ENCODE data around the gene MT1HL1. TPM values are rescaled to one million over a fixed set of nuclear protein-coding genes. Genes with fewer than 3 reads are reported as not detected.
"Not testable (repeated sequence)": the region's sequence is repeated elsewhere in the genome, so short reads cannot be mapped to it uniquely, and the experiment has no call there.

Gene MT1HL1
- total and polyA plus RNA-seq, 5 donors from 2014 or later, result not detected

DNA sequence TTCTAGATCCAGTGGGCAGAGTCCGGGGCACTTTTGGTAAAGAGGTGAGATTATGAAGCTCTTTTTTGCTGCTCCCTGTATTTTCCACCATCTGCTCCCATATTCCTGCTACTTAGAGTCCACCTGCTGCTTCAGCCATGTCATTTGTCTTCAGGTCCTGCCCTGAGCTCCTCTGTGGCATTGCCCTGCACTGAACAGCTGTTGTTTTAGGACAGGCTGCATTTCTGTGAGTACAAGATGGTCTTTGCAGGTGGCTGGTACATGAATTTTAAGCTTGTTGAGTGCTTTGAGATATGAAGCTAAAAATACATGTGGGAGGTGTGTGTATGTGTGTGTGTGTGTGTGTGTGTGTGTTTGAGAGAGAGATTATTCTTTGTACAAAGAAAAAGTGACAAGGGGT, 21.9 kb downstream of the MT1HL1 start:
- H3K36me3 ChIP-seq (ENCODE audit: control insufficient read depth, insufficient read depth, low read length), result no peaks in the 10 kb centered on the region
- Mint-ChIP-seq H3K27ac (no peak overlapping the region), H3K4me1 (no peaks in the 10 kb centered on the region), H3K9me3 (peaks cover 0 to 3% (median 1%) of the 10 kb centered on the region in 7 donors), H3K4me3 (no peak overlapping the region), H3K27me3 (no peaks in the 10 kb centered on the region), H3K36me3 (no peaks in the 10 kb centered on the region)
- H3K4me3 ChIP-seq (ENCODE audit: low read depth, low read length), result no peak overlapping the region
- no peaks in the 10 kb centered on the region for H3K9me3 ChIP-seq (ENCODE audit: control insufficient read depth in 2 of 2, low read length in 2 of 2)
- no peak overlapping the region for H3K27ac ChIP-seq (ENCODE audit: insufficient read depth, low read length, poor library complexity, severe bottlenecking)
- DNase-seq (no peak), ATAC-seq (ENCODE audit: low read depth in 2 of 2) (no peak)
- H3K27me3 ChIP-seq (ENCODE audit: control insufficient read depth, insufficient read depth, low read length), result peaks cover 2% of the 10 kb centered on the region
- H3K4me1 ChIP-seq (ENCODE audit: control insufficient read depth, insufficient read depth, low read length, poor library complexity, severe bottlenecking), result no peaks in the 10 kb centered on the region

GRCh38 chr1:236981431-236981830, 22.8 kb downstream of the MT1HL1 start:
- not testable (repeated sequence) for H3K4me3 ChIP-seq (ENCODE audit: low read depth, low read length); DNase-seq; H3K27me3 ChIP-seq (ENCODE audit: control insufficient read depth, insufficient read depth, low read length); H3K4me1 ChIP-seq (ENCODE audit: control insufficient read depth, insufficient read depth, low read length, poor library complexity, severe bottlenecking); H3K27me3 Mint-ChIP-seq; H3K27ac ChIP-seq (ENCODE audit: insufficient read depth, low read length, poor library complexity, severe bottlenecking); H3K9me3 ChIP-seq (ENCODE audit: control insufficient read depth in 2 of 2, low read length in 2 of 2); H3K27ac Mint-ChIP-seq; H3K36me3 ChIP-seq (ENCODE audit: control insufficient read depth, insufficient read depth, low read length); H3K9me3 Mint-ChIP-seq; H3K4me3 Mint-ChIP-seq; H3K4me1 Mint-ChIP-seq; H3K36me3 Mint-ChIP-seq; ATAC-seq (ENCODE audit: low read depth in 2 of 2)

GRCh38 chr1:236980673-236981072, 23.6 kb downstream of the MT1HL1 start:
- H3K27ac Mint-ChIP-seq, result no peak overlapping the region
- Histone ChIP-seq H3K27ac (ENCODE audit: insufficient read depth, low read length, poor library complexity, severe bottlenecking) (no peak overlapping the region), H3K4me3 (ENCODE audit: low read depth, low read length) (no peak overlapping the region), H3K27me3 (ENCODE audit: control insufficient read depth, insufficient read depth, low read length) (no peaks in the 10 kb centered on the region), H3K36me3 (ENCODE audit: control insufficient read depth, insufficient read depth, low read length) (no peaks in the 10 kb centered on the region), H3K9me3 (ENCODE audit: control insufficient read depth in 2 of 2, low read length in 2 of 2) (no peaks in the 10 kb centered on the region), H3K4me1 (ENCODE audit: control insufficient read depth, insufficient read depth, low read length, poor library complexity, severe bottlenecking) (no peaks in the 10 kb centered on the region)
- no peaks in the 10 kb centered on the region for H3K36me3 Mint-ChIP-seq
- no peaks in the 10 kb centered on the region for H3K4me1 Mint-ChIP-seq
- DNase-seq, result no peak
- peaks cover 0 to 5% (median 0%) of the 10 kb centered on the region in 7 donors for H3K9me3 Mint-ChIP-seq
- no peaks in the 10 kb centered on the region for H3K27me3 Mint-ChIP-seq
- H3K4me3 Mint-ChIP-seq, result no peak overlapping the region
- no peak for ATAC-seq (ENCODE audit: low read depth in 2 of 2)

DNA sequence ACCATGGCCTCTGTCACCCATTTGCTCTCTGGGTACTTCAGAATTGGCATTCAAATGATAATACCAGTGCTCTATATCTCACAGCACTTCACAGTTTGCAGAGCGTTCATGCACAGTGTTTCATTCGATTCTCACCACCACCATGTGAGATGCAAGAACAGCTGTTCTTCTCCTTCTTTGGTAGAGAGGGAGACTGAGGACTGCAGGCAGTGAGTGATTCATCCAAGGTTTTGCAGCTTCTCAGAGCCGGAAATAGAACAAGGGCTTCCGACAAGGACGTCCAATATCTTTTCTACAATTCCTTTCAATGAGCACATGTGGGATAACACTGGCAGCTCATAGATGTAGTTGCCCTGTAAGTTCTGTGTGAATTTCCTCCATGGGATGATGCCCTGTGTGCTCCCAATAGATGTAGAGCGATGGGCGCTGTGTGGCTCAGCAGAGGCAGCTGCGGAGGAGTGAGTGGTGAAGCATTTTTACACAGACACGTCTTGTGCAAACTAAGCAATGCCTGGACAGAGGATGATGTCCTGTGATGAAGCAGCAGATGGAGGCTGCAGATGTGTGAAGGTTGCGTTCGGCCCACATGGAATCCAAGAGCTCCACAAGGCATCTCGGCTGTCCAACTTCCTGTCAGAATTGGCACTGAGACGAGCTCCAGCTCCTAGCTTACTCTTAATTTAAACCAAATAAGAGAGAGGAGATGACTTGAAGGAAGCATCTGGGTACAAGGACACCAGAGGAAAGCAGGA, 24.9 kb downstream of the MT1HL1 start:
- H3K9me3 Mint-ChIP-seq, result peaks cover 0 to 5% (median 0%) of the 10 kb centered on the region in 7 donors
- no peaks in the 10 kb centered on the region for H3K36me3 ChIP-seq (ENCODE audit: control insufficient read depth, insufficient read depth, low read length)
- DNase-seq (no peak), ATAC-seq (ENCODE audit: low read depth in 2 of 2) (no peak)
- H3K4me1 ChIP-seq (ENCODE audit: control insufficient read depth, insufficient read depth, low read length, poor library complexity, severe bottlenecking), result no peaks in the 10 kb centered on the region
- peaks cover 3% of the 10 kb centered on the region for H3K27me3 Mint-ChIP-seq
- no peak overlapping the region for H3K27ac Mint-ChIP-seq
- H3K9me3 ChIP-seq (ENCODE audit: control insufficient read depth in 2 of 2, low read length in 2 of 2), result no peaks in the 10 kb centered on the region
- H3K36me3 Mint-ChIP-seq, result no peaks in the 10 kb centered on the region
- H3K4me3 ChIP-seq (ENCODE audit: low read depth, low read length), result no peak overlapping the region
- no peaks in the 10 kb centered on the region for H3K4me1 Mint-ChIP-seq
- no peak overlapping the region for H3K4me3 Mint-ChIP-seq
- H3K27me3 ChIP-seq (ENCODE audit: control insufficient read depth, insufficient read depth, low read length), result no peaks in the 10 kb centered on the region
- no peak overlapping the region for H3K27ac ChIP-seq (ENCODE audit: insufficient read depth, low read length, poor library complexity, severe bottlenecking)

DNA sequence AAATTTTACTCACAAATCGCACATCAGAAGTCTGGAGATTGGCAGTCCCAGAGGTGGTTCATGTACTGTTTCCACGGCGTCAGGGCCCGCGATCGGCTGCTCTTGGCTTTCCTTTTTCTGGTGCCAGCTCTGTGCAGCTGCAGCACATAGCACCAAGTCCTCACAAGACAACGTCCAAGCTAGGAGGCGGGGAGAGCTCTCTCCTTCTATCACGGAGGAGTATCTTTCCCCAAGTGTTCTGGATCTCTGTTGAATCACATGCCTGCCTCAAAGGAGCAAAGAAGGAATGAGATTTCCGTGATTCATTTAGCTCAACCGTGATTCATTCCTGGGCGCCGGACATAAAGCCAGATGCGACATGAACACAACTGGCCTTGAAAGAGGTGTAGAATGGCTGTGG, 25.5 kb downstream of the MT1HL1 start:
- Histone ChIP-seq H3K4me1 (ENCODE audit: control insufficient read depth, insufficient read depth, low read length, poor library complexity, severe bottlenecking) (no peaks in the 10 kb centered on the region), H3K4me3 (ENCODE audit: low read depth, low read length) (no peak overlapping the region), H3K36me3 (ENCODE audit: control insufficient read depth, insufficient read depth, low read length) (no peaks in the 10 kb centered on the region), H3K9me3 (ENCODE audit: control insufficient read depth in 2 of 2, low read length in 2 of 2) (no peaks in the 10 kb centered on the region), H3K27me3 (ENCODE audit: control insufficient read depth, insufficient read depth, low read length) (no peaks in the 10 kb centered on the region), H3K27ac (ENCODE audit: insufficient read depth, low read length, poor library complexity, severe bottlenecking) (no peak overlapping the region)
- no peak overlapping the region for H3K4me3 Mint-ChIP-seq
- H3K27me3 Mint-ChIP-seq, result peaks cover 9% of the 10 kb centered on the region
- DNase-seq (no peak), ATAC-seq (ENCODE audit: low read depth in 2 of 2) (no peak)
- peaks cover 0 to 5% (median 0%) of the 10 kb centered on the region in 7 donors for H3K9me3 Mint-ChIP-seq
- no peaks in the 10 kb centered on the region for H3K36me3 Mint-ChIP-seq
- H3K4me1 Mint-ChIP-seq, result no peaks in the 10 kb centered on the region
- no peak overlapping the region for H3K27ac Mint-ChIP-seq

DNA sequence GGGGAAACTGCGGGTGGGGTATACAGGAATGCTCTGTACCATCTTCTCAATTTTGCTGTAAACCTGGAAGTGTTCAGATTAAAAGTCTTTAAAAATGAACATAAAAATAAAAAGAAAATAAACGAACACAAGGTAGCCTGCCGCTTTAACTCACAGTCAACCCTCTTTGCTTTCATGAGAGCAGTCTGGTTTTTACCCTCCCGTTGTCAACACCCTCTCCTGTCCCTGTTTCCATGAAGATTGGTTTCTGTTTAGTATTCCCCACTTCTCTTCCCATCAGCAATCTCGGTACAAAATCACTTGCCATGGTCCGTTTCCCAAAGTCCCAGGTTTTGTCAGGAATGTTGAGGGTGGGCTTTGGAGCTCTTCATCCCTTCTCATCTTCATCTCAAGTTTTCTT, 28.8 kb downstream of the MT1HL1 start:
- no peaks in the 10 kb centered on the region for H3K36me3 ChIP-seq (ENCODE audit: control insufficient read depth, insufficient read depth, low read length)
- DNase-seq, result no peak
- no peaks in the 10 kb centered on the region for H3K9me3 ChIP-seq (ENCODE audit: control insufficient read depth in 2 of 2, low read length in 2 of 2)
- H3K9me3 Mint-ChIP-seq, result peaks cover 0 to 5% (median 2%) of the 10 kb centered on the region in 7 donors
- H3K27ac ChIP-seq (ENCODE audit: insufficient read depth, low read length, poor library complexity, severe bottlenecking), result no peak overlapping the region
- no peaks in the 10 kb centered on the region for H3K4me1 Mint-ChIP-seq
- ATAC-seq (ENCODE audit: low read depth in 2 of 2), result no peak
- H3K36me3 Mint-ChIP-seq, result no peaks in the 10 kb centered on the region
- no peak overlapping the region for H3K27ac Mint-ChIP-seq
- no peak overlapping the region for H3K4me3 Mint-ChIP-seq
- no peaks in the 10 kb centered on the region for H3K27me3 ChIP-seq (ENCODE audit: control insufficient read depth, insufficient read depth, low read length)
- peaks cover 13% of the 10 kb centered on the region for H3K27me3 Mint-ChIP-seq
- H3K4me3 ChIP-seq (ENCODE audit: low read depth, low read length), result no peak overlapping the region
- no peaks in the 10 kb centered on the region for H3K4me1 ChIP-seq (ENCODE audit: control insufficient read depth, insufficient read depth, low read length, poor library complexity, severe bottlenecking)

- not testable (repeated sequence) for H3K4me3 ChIP-seq (ENCODE audit: low read depth, low read length); H3K4me1 Mint-ChIP-seq; H3K36me3 ChIP-seq (ENCODE audit: control insufficient read depth, insufficient read depth, low read length); H3K27me3 ChIP-seq (ENCODE audit: control insufficient read depth, insufficient read depth, low read length); DNase-seq; H3K36me3 Mint-ChIP-seq; H3K27ac Mint-ChIP-seq; H3K9me3 ChIP-seq (ENCODE audit: control insufficient read depth in 2 of 2, low read length in 2 of 2); H3K9me3 Mint-ChIP-seq; H3K4me1 ChIP-seq (ENCODE audit: control insufficient read depth, insufficient read depth, low read length, poor library complexity, severe bottlenecking); H3K27ac ChIP-seq (ENCODE audit: insufficient read depth, low read length, poor library complexity, severe bottlenecking); H3K4me3 Mint-ChIP-seq; ATAC-seq (ENCODE audit: low read depth in 2 of 2)
- H3K27me3 Mint-ChIP-seq, result peaks cover 13% of the 10 kb centered on the region
Measured at GRCh38 chr1:236974025-236974424, 30.2 kb downstream of the MT1HL1 start.

DNA sequence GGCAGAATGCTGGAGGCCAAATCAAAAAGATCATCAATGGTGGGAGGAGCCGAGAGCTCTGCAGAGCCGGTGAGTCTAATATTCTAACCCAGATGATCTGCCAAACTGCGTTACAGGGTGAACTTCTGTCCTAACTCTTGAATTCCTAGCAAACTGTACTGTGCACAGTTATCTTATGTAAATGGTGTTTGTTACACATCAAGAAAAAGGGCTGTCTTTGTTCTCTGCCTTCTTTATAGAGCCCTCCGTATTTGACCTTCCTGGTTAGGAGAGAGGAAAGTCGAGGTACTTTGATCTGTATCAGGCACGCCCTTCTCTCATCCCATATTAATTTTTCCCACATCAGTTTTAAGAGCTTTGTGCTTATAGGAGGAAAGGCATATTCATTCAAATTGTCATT, 37.6 kb downstream of the MT1HL1 start:
- Histone ChIP-seq H3K27me3 (ENCODE audit: control insufficient read depth, insufficient read depth, low read length) (no peaks in the 10 kb centered on the region), H3K27ac (ENCODE audit: insufficient read depth, low read length, poor library complexity, severe bottlenecking) (no peak overlapping the region), H3K4me1 (ENCODE audit: control insufficient read depth, insufficient read depth, low read length, poor library complexity, severe bottlenecking) (no peaks in the 10 kb centered on the region), H3K4me3 (ENCODE audit: low read depth, low read length) (no peak overlapping the region), H3K9me3 (ENCODE audit: control insufficient read depth in 2 of 2, low read length in 2 of 2) (peaks cover 0 to 2% of the 10 kb centered on the region in 2 experiments), H3K36me3 (ENCODE audit: control insufficient read depth, insufficient read depth, low read length) (no peaks in the 10 kb centered on the region)
- H3K9me3 Mint-ChIP-seq, result peaks cover 0 to 9% (median 0%) of the 10 kb centered on the region in 7 donors
- no peaks in the 10 kb centered on the region for H3K4me1 Mint-ChIP-seq
- no peak overlapping the region for H3K4me3 Mint-ChIP-seq
- H3K36me3 Mint-ChIP-seq, result no peaks in the 10 kb centered on the region
- ATAC-seq (ENCODE audit: low read depth in 2 of 2) (no peak), DNase-seq (no peak)
- H3K27ac Mint-ChIP-seq, result no peak overlapping the region
- H3K27me3 Mint-ChIP-seq, result peaks cover 7% of the 10 kb centered on the region
